ENCODE data around the gene DCUN1D2.

DNA sequence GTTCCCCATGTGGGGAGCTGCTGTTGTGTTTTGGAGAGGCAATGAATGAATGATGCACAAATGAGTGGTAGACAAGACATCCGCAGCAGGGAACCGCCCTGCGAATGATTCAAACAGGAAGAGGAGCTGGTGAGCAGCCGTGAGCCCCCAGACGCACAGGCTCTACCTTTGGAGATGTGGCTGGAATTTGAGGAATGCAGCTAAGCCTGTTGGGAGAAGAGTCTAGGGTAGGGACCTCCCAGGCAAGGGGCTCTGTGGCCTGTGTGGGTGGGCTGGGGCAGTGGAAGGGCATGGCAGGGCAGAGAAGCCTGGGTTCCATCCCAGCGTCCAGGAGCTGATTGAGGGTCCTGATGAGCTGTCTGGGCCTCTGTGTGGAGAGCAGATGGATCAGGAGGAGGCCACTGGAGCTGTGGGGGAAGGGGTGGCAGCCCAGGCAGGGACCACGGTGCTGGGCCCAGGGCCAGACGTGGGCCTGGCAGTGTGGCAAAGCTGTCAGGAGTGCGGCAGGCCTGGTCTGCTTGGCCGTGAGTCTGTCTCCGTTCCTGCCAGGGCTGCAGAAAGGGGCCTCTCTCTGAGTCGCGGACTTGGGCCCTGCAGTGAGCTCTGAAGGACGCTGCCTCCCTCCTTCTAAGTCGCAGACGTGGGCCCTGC, 41.8 kb upstream of the DCUN1D2 start:
- TF ChIP-seq POLR2A (IDR thresholded peaks at IDR 0.05): no peak
- TF ChIP-seq, protein P1, sequence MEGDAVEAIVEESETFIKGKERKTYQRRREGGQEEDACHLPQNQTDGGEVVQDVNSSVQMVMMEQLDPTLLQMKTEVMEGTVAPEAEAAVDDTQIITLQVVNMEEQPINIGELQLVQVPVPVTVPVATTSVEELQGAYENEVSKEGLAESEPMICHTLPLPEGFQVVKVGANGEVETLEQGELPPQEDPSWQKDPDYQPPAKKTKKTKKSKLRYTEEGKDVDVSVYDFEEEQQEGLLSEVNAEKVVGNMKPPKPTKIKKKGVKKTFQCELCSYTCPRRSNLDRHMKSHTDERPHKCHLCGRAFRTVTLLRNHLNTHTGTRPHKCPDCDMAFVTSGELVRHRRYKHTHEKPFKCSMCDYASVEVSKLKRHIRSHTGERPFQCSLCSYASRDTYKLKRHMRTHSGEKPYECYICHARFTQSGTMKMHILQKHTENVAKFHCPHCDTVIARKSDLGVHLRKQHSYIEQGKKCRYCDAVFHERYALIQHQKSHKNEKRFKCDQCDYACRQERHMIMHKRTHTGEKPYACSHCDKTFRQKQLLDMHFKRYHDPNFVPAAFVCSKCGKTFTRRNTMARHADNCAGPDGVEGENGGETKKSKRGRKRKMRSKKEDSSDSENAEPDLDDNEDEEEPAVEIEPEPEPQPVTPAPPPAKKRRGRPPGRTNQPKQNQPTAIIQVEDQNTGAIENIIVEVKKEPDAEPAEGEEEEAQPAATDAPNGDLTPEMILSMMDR (IDR thresholded peaks at IDR 0.05): no peak

All from right lobe of liver (tissue), 4 donors.